ENCODE results near the gene GSC. TPM values are rescaled to one million over a fixed set of nuclear protein-coding genes. Genes with fewer than 3 reads are reported as not detected.
"Not testable (repeated sequence)": the region's sequence is repeated elsewhere in the genome, so short reads cannot be mapped to it uniquely, and the experiment has no call there.

Gene GSC
- total RNA-seq, 4 donors from 2014 or later: 3.6 to 11.0 (median 4.7) TPM

- intact Hi-C loops (cut with DNase I): no loop called here
- no peaks in the 10 kb centered on the region for H3K4me1 ChIP-seq
- H3K9me3 ChIP-seq: no peaks in the 10 kb centered on the region
- H3K27ac ChIP-seq: no peak overlapping the region
- no peak overlapping the region for H3K4me3 ChIP-seq (replicated peaks in 1 of 3)
- WGBS, 2 donors: 83 to 84% methylated on average over 2 of the region's 2 CpGs
- DNase-seq: no peak
- TF ChIP-seq POLR2A (IDR thresholded peaks at IDR 0.05) (no peak), CTCF (IDR thresholded peaks at IDR 0.05) (no peak)
- H3K27me3 ChIP-seq: no peaks in the 10 kb centered on the region
- no peaks in the 10 kb centered on the region for H3K36me3 ChIP-seq
These were observed 19.5 kb downstream of the GSC start for GRCh38 chr14:94750371-94750770.

DNA sequence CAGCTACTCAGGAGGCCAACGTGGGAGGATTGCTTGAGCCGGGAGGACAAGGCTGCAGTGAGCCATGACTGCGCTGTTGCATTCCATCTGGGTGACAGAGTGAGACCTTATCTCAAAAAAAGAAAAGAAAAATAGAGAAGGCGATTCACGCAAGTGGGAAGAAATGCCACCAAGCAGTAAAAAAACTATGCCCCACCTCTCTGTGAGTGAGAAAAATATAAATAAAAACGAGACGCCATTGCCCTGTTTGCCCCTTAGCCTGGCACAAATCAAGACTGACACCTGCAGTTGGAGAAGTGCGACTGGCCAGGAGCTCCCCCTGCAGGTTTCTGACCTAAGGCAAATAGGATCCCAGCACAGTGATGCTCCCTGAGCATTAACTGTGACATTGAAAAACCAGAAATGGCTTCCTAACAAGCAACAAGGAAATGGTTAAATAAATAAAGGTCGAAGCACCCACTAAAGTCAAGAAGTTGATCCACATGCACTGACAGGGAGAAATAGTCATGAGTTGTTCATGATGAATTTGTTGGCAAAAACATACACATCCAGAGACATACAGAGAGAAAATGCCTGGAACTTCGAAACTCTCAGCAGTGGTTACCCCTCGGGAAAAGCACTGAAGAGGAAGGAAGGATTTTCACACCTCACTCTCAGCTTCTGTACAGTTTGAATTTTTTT is 21.1 kb downstream of the GSC start:
- no peak overlapping the region for H3K27ac ChIP-seq
- H3K4me1 ChIP-seq: no peaks in the 10 kb centered on the region
- no peak for DNase-seq
- TF ChIP-seq CTCF (IDR thresholded peaks at IDR 0.05) (peak in 1 of 6 experiments; percentile 40), POLR2A (IDR thresholded peaks at IDR 0.05) (no peak)
- H3K9me3 ChIP-seq: no peaks in the 10 kb centered on the region
- no peak overlapping the region for H3K4me3 ChIP-seq (replicated peaks in 1 of 3)
- intact Hi-C loops (cut with DNase I): no loop called here
- WGBS, 2 donors: 22 to 27% methylated on average over 11 of the region's 11 CpGs
- H3K27me3 ChIP-seq: no peaks in the 10 kb centered on the region
- no peaks in the 10 kb centered on the region for H3K36me3 ChIP-seq

GRCh38 chr14:94747739-94748138 is 22.2 kb downstream of the GSC start:
- no peaks in the 10 kb centered on the region for H3K27me3 ChIP-seq
- TF ChIP-seq POLR2A (IDR thresholded peaks at IDR 0.05): no peak
- TF ChIP-seq CTCF (IDR thresholded peaks at IDR 0.05): no peak
- DNase-seq: no peak
- no peaks in the 10 kb centered on the region for H3K4me1 ChIP-seq
- no peak overlapping the region for H3K4me3 ChIP-seq (replicated peaks in 1 of 3)
- 73 to 81% methylated on average over 3 of the region's 3 CpGs for WGBS, 2 donors
- intact Hi-C loops (cut with DNase I): no loop called here
- no peaks in the 10 kb centered on the region for H3K9me3 ChIP-seq
- no peak overlapping the region for H3K27ac ChIP-seq
- H3K36me3 ChIP-seq: no peaks in the 10 kb centered on the region

GRCh38 chr14:94747153-94747552 is 22.8 kb downstream of the GSC start:
- H3K27ac ChIP-seq; H3K4me1 ChIP-seq; H3K4me3 ChIP-seq (replicated peaks in 1 of 3); H3K9me3 ChIP-seq; intact Hi-C loops (cut with DNase I); DNase-seq; H3K27me3 ChIP-seq; H3K36me3 ChIP-seq: not testable (repeated sequence)
- WGBS, 2 donors: 74 to 79% methylated on average over 7 of the region's 7 CpGs

DNA sequence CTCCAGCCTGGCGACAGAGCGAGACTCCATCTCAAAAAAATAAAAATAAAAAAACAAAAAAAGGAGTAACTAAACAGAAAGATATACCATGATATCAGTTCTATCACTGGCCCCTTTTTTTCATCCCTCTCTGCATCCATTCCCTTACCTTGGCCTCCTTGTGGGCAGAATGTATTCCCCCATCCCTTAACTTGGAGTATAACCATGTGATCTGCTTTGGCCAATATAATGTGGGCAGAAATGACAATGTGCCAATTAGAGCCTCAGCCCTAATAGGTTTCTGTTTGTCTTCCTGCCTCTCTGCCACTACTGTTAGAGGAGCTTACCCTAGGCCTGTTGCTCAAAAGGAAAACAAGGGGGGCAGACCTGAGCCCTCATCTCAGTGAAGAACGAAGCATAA is 23.8 kb downstream of the GSC start:
- WGBS, 2 donors: 92 to 93% methylated on average over 3 of the region's 3 CpGs
- intact Hi-C loops (cut with DNase I): no loop called here
- TF ChIP-seq CTCF (IDR thresholded peaks at IDR 0.05) (no peak), POLR2A (IDR thresholded peaks at IDR 0.05) (no peak)
- Histone ChIP-seq H3K27ac (no peak overlapping the region), H3K4me3 (replicated peaks in 1 of 3) (no peak overlapping the region), H3K9me3 (no peaks in the 10 kb centered on the region), H3K27me3 (no peaks in the 10 kb centered on the region), H3K4me1 (no peaks in the 10 kb centered on the region), H3K36me3 (no peaks in the 10 kb centered on the region)
- no peak for DNase-seq

Data from thyroid gland (tissue), 4 donors.